Mammary epithelial cell (primary cell): ENCODE data around the gene MACROD1.

Source experiments
- CTCF ChIP-seq, 2 donors: IDR thresholded peaks in 1 of 2; conservative IDR thresholded peaks in 1 of 2; 2 replicates each; pipeline ENCODE4 v1.5.1; 2011 to 2012; ENCODE audit warnings: inconsistent platforms in 2 of 2, low read length in 2 of 2, mild to moderate bottlenecking in 2 of 2, control low read depth in 1 of 2, low read depth in 1 of 2; ENCODE audit not compliant: insufficient read depth in 1 of 2; ENCODE audit errors: extremely low read depth in 1 of 2
- EZH2 ChIP-seq: IDR thresholded peaks from 2 replicates; pipeline ENCODE4 v1.6.1; 2012; ENCODE audit warnings: low read length, inconsistent platforms, borderline replicate concordance

- TF ChIP-seq CTCF (conservative IDR thresholded peaks at IDR 0.05 in 1 of 2, IDR thresholded peaks at IDR 0.05 in 1 of 2; ENCODE audit: extremely low read depth in 1 of 2, insufficient read depth in 1 of 2, low read depth in 1 of 2, low read length in 2 of 2): no peak
- TF ChIP-seq EZH2: no peak
Measured at GRCh38 chr11:64123679-64124078, 42.2 kb downstream of the MACROD1 start.
